ENCODE data around the gene SARS1.

- TF ChIP-seq GABPA (IDR thresholded peaks at IDR 0.05; ENCODE audit: low read depth) = no peak
- TF ChIP-seq CTCF (IDR thresholded peaks at IDR 0.05; ENCODE audit: insufficient read depth, low read length) = peak; percentile 95
- TF ChIP-seq POLR2AphosphoS5 (IDR thresholded peaks at IDR 0.05; ENCODE audit: low read depth) = no peak
- no peak for TF ChIP-seq REST (IDR thresholded peaks at IDR 0.05; ENCODE audit: insufficient replicate concordance, low read depth)
Measured at GRCh38 chr1:109277434-109278204, 63.9 kb downstream of the SARS1 start.

Data from HL-60 (cell line).